ENCODE data around the gene LRP10.
A peak's percentile ranks its signal among the peaks of the same experiment; 100 is the strongest.
"Not testable (repeated sequence)": the region's sequence is repeated elsewhere in the genome, so short reads cannot be mapped to it uniquely, and the experiment has no call there.

The LRP10 gene

GRCh38 chr14:22908601-22909000 is 37.1 kb downstream of the LRP10 start:
- TF ChIP-seq CTCF (conservative IDR thresholded peaks at IDR 0.05), result no peak
- no peak overlapping the region for H3K27ac ChIP-seq

DNA sequence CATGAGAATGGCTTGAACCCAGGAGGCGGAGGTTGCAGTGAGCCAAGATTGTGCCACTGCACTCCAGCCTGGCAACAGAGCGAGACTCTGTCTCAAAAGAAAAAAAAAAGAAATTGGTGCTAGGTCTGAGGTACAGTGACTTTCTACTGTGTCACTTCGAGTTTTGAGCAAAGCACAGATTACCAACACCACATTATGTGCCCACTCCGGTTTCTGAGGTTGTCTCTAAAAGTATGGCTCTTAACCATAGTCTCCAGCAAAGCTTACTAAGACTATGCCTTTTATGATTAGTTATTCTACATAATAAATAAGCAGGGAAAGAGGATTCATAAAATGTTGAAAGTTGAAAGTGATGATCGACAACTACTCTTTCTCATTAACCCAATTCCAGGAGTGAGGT is 39.4 kb downstream of the LRP10 start:
- TF ChIP-seq CTCF (conservative IDR thresholded peaks at IDR 0.05), result no peak

DNA sequence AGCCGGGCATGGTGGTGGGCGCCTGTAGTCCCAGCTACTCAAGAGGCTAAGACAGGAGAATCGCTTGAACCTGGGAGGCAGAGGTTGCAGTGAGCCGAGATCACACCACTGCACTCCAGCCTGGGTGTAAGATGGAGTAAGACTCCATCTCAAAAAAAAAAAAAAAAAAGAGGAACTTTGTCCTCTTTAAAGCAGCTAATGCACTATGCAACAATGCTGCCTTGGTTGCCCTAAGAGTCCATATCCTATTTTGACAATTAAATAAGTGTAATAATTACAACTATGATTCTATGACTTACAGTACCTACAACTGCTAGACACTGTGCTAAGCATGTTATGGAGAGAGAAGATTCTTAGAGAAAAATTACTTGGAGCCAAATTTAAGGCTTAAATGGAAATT is 43.3 kb downstream of the LRP10 start:
- H3K27ac ChIP-seq, result not testable (repeated sequence)

More for the DNA sequence above, 39.4 kb downstream of the LRP10 start:
- H3K27ac ChIP-seq, result no peak overlapping the region

DNA sequence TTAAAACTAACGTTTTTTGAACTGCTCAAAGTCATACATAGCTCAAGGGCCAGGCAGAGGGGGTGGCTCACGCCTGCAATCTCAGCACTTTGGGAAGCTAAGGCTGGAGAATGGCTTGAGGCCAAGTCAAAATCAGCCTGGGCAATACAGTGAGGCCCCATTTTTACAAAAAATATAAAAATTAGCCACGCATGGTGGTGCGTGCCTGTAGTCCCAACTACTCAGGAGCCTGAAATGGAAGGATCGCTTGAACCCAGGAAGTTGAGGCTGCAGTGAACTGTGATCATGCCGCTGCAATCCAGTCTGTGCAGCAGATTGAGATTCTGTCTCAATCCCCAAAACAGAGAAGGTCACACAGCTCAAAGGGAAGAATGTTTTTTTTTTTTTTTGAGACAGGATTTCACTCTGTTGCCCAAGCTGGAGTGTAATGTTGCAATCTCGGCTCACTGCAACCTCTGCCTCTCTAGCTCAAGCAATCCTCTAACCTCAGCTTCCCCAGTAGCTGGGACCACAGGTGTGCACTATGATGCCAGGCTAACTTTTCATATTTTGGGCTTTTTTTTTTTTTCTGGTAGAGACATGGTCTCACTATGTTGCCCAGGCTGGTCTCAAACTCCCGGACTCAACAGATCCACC is 44.5 kb downstream of the LRP10 start:
- no peak overlapping the region for H3K27ac ChIP-seq
- TF ChIP-seq CTCF (conservative IDR thresholded peaks at IDR 0.05), result no peak

DNA sequence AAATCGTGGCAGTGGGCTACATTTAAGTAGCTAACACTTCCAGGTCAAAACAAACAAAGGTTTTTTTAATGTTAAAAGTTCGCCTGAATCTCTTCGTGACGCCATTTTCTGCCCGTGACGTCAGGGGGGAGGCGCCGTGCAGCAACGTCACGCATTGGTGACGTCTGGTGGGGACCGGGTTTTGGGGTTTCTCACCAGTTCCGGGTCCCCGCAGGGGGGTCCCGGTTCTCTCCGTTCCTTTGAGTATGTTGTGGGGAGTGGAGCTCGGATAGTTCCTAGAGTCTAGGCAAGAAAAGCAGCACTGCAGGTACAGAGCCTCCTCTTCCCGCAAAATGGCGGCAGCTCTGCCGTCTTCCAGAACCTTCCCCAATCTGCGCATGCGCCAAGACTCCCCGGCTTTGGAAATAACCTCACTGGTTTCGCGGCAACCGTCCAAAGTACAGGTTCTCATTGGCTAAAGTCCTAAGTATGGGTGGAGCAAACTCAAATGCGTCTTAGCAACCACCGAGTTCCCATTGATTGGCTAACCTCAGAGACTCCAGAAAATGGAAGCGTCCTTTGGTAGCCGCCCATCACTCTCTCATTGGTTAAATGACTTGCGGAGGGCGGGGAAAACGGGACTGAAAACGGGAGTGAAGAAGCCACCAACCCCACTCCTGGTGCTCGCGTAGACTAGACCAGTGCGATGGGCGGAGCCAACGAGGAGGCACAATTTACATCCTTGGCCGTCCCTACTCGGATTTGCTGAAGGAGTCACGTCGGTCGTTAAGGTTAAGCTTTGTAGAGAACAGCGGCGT is 47.5 kb downstream of the LRP10 start, which contains the start of gene RBM23:
TSS of gene RBM23 (minus strand) at position 346 of the 797 bp plus-strand sequence.
- H3K27ac ChIP-seq, result peak within 1 kb of the TSS; percentile 85
- no peak for TF ChIP-seq CTCF (conservative IDR thresholded peaks at IDR 0.05)

DNA sequence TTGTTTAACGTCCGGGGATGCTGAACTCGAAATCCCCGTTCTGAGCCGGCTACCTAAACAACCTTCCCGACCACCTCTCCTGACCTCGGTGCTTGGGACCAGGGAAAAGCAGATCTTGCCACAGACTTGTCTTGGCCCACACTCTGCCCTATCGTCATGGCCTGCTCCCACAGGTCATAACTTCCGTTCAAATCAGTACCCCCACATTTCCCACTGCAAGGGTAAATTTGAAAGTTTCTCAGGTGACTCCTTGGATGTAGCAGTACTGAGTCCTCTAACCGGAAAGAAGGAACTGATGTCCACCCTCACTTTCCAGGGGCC is 48.0 kb downstream of the LRP10 start:
- H3K27ac ChIP-seq, result peak overlapping the region; percentile 85
- no peak for TF ChIP-seq CTCF (conservative IDR thresholded peaks at IDR 0.05)

- no peak for TF ChIP-seq CTCF (conservative IDR thresholded peaks at IDR 0.05)
- H3K27ac ChIP-seq, result no peak overlapping the region; the same call in 1 of the 2 replicates
Measured at GRCh38 chr14:22920697-22921096, 49.2 kb downstream of the LRP10 start.

DNA sequence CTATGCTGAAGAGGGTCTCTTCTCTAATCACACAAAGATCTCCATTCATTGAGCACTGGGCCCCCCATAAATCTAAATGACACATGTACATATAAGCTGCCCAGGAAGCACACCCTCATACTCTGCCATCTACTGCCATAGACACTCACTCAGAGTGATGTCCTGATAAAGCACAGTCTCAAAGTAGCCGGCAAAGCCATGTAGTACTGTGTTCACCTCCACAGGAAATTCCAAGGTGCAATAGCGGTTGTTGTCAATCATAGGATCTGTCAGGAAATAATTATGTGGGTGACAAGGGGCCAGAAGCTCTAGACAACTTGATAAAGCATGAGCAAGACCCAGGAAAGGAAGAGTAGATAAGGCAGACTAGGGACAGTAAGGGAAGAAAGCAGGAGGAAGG is 50.8 kb downstream of the LRP10 start:
- TF ChIP-seq CTCF (conservative IDR thresholded peaks at IDR 0.05), result no peak
- H3K27ac ChIP-seq, result no peak overlapping the region

All from VCaP (cell line).